Stimulated activated naive B cell treated with anti-CD40 and anti-IgM and Interleukin-4, amounts not matched to agents 10 μg/mL and 1 μg/mL and 100 μg/mL, for 72 hours (primary cell): Measurements from ENCODE around the gene UBE2L5.

Experiments
- ATAC-seq, 2 donors: fragments of 150-1000 bp; cut with Tn5 transposase; replicated peaks; 2 replicates each; pipeline ENCODE4 v1.10.0; 2021; ENCODE audit warnings: moderate library complexity in 1 of 2
- DNase-seq: peaks from one replicate; pipeline ENCODE4 v3.0.0; 2021
- H3K27ac Mint-ChIP-seq: one replicate; pipeline ENCODE4 v1.8.0; 2022; ENCODE audit warnings: mild to moderate bottlenecking, mixed read lengths
- H3K27me3 Mint-ChIP-seq, 2 donors: one replicate each; pipeline ENCODE4 v1.8.0; 2022; ENCODE audit warnings: mixed read lengths in 2 of 2
- H3K36me3 Mint-ChIP-seq, 2 donors: one replicate each; pipeline ENCODE4 v1.8.0; 2022; ENCODE audit warnings: mixed read lengths in 2 of 2, mild to moderate bottlenecking in 1 of 2
- H3K4me1 Mint-ChIP-seq, 2 donors: one replicate each; pipeline ENCODE4 v1.8.0; 2022; ENCODE audit warnings: mixed read lengths in 2 of 2, mild to moderate bottlenecking in 1 of 2
- H3K4me3 Mint-ChIP-seq, 2 donors: one replicate each; pipeline ENCODE4 v1.8.0; 2022; ENCODE audit warnings: mild to moderate bottlenecking in 2 of 2, mixed read lengths in 2 of 2, moderate library complexity in 1 of 2
- H3K9me3 Mint-ChIP-seq, 2 donors: one replicate each; pipeline ENCODE4 v1.8.0; 2022; ENCODE audit warnings: mixed read lengths in 2 of 2, mild to moderate bottlenecking in 1 of 2

Gene UBE2L5

GRCh38 chr13:30415430-30416030 lies 6.8 kb upstream of the UBE2L5 start:
- Mint-ChIP-seq H3K4me1 (peaks cover 27 to 62% of the 10 kb centered on the region in 2 donors), H3K27ac (peak overlapping the region; percentile 84), H3K9me3 (no peaks in the 10 kb centered on the region), H3K36me3 (no peaks in the 10 kb centered on the region), H3K27me3 (no peaks in the 10 kb centered on the region), H3K4me3 (peak overlapping the region; percentile 21 to 46)
- DNase-seq (no peak), ATAC-seq (peak; percentile 82 to 83)

- H3K4me3 Mint-ChIP-seq: no peak overlapping the region
- ATAC-seq (no peak), DNase-seq (no peak)
- no peak overlapping the region for H3K27ac Mint-ChIP-seq
- no peaks in the 10 kb centered on the region for H3K36me3 Mint-ChIP-seq
- no peaks in the 10 kb centered on the region for H3K27me3 Mint-ChIP-seq
- no peaks in the 10 kb centered on the region for H3K9me3 Mint-ChIP-seq
- peaks cover 34 to 70% of the 10 kb centered on the region in 2 donors for H3K4me1 Mint-ChIP-seq
Observed at GRCh38 chr13:30416471-30416870, 5.8 kb upstream of the UBE2L5 start.

GRCh38 chr13:30418075-30418716 lies 4.1 kb upstream of the UBE2L5 start:
- no peaks in the 10 kb centered on the region for H3K9me3 Mint-ChIP-seq
- H3K36me3 Mint-ChIP-seq: no peaks in the 10 kb centered on the region
- peaks cover 33 to 63% of the 10 kb centered on the region in 2 donors for H3K4me1 Mint-ChIP-seq
- ATAC-seq: no peak
- DNase-seq: no peak
- H3K27me3 Mint-ChIP-seq: no peaks in the 10 kb centered on the region
- no peak overlapping the region for H3K27ac Mint-ChIP-seq
- no peak overlapping the region for H3K4me3 Mint-ChIP-seq

- H3K27ac Mint-ChIP-seq: no peak overlapping the region
- no peak overlapping the region for H3K4me3 Mint-ChIP-seq
- H3K36me3 Mint-ChIP-seq: no peaks in the 10 kb centered on the region
- no peaks in the 10 kb centered on the region for H3K27me3 Mint-ChIP-seq
- ATAC-seq: no peak
- no peak for DNase-seq
- peaks cover 29 to 56% of the 10 kb centered on the region in 2 donors for H3K4me1 Mint-ChIP-seq
- H3K9me3 Mint-ChIP-seq: no peaks in the 10 kb centered on the region
Observed at GRCh38 chr13:30418717-30419459, 3.4 kb upstream of the UBE2L5 start.

DNA sequence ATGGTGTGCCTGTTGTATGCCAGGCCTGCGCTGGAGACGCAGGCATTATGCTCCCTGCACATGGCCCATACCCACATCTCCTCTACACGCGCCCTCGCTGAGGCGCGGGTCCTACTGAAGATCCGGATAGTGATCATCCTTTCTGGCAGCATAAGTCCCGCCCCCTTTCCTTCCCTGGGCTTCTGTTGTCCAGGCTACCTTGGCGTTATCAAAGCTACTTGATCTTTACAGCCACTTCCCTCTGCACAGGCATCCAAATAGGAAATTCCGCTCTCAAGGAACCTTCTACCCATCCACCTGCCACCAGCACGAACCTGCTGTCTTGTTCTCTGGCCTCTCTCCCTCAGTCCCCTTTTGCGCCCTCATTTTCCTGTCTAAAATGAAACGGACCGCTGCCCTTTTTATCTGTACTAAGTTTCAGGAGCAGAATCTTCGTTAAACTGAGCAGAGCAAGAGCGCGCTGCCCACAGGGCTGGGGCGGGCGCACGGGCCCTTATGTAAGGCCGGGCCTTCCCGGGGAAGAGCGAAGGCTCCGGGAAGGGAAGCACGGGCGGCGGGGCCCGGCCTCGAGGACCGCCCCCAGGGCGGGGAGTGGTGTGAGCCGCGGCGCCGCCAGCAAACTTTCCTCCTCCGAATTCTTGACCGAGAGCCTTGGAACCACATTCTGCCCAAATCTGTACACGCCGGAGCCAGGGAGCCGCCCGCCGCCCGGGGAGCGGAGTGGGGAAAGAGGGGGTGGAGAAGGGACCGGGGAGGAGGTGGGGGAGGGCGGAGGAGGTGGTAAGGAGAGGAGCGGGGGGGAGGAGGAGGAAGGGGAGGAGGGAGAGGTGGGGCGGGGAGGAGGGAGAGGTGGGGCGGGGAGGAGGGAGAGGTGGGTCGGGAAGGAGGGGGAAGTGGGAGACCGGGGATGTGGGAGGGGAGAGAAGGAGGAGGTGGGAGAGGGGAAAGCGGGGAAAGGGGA lies 920 bp upstream of the UBE2L5 start:
- Mint-ChIP-seq H3K9me3 (no peaks in the 10 kb centered on the region), H3K4me1 (peaks cover 14 to 31% of the 10 kb centered on the region in 2 donors), H3K27me3 (no peaks in the 10 kb centered on the region), H3K4me3 (peak overlapping the region; percentile 84 to 86), H3K27ac (peak overlapping the region; percentile 72), H3K36me3 (no peaks in the 10 kb centered on the region)
- DNase-seq: peak; percentile 20
- peak; percentile 32 to 33 for ATAC-seq

GRCh38 chr13:30423891-30424290 lies 1.6 kb downstream of the UBE2L5 start:
- no peak overlapping the region for H3K4me3 Mint-ChIP-seq
- peaks cover 11 to 21% of the 10 kb centered on the region in 2 donors for H3K4me1 Mint-ChIP-seq
- no peaks in the 10 kb centered on the region for H3K27me3 Mint-ChIP-seq

DNA sequence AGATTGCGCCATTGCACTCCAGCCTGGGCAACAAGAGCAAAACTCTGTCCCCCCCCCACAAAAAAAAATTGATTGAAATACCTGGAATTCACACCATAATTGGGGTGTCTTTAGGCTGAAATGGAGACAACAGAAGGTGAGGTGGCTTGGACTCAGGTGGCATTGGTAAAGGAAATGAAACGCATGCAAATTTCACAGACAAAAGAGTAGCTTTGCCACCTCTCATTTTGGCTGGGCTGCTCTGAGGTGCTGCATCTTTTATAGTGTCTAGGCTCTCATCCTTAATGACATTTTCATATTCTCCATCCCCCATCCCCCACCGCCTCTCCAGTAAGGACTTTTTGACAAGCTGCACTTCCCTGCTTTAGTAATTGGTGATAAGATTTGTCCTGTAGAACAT lies 6.9 kb downstream of the UBE2L5 start:
- Mint-ChIP-seq H3K9me3 (no peaks in the 10 kb centered on the region), H3K4me1 (peaks cover 13 to 27% of the 10 kb centered on the region in 2 donors), H3K36me3 (no peaks in the 10 kb centered on the region), H3K27ac (no peak overlapping the region), H3K4me3 (no peak overlapping the region), H3K27me3 (no peaks in the 10 kb centered on the region)
- ATAC-seq (no peak), DNase-seq (no peak)

More at GRCh38 chr13:30423891-30424290, 1.6 kb downstream of the UBE2L5 start:
- no peak for ATAC-seq
- no peaks in the 10 kb centered on the region for H3K9me3 Mint-ChIP-seq
- no peaks in the 10 kb centered on the region for H3K36me3 Mint-ChIP-seq
- no peak overlapping the region for H3K27ac Mint-ChIP-seq
- DNase-seq: no peak

GRCh38 chr13:30429721-30430694 lies 7.7 kb downstream of the UBE2L5 start:
- no peaks in the 10 kb centered on the region for H3K9me3 Mint-ChIP-seq
- no peaks in the 10 kb centered on the region for H3K36me3 Mint-ChIP-seq
- peak; percentile 97 to 98 for ATAC-seq
- peaks cover 13 to 27% of the 10 kb centered on the region in 2 donors for H3K4me1 Mint-ChIP-seq
- no peak for DNase-seq
- peak overlapping the region; percentile 82 for H3K27ac Mint-ChIP-seq
- H3K4me3 Mint-ChIP-seq: peak overlapping the region; percentile 49 to 71
- H3K27me3 Mint-ChIP-seq: no peaks in the 10 kb centered on the region

DNA sequence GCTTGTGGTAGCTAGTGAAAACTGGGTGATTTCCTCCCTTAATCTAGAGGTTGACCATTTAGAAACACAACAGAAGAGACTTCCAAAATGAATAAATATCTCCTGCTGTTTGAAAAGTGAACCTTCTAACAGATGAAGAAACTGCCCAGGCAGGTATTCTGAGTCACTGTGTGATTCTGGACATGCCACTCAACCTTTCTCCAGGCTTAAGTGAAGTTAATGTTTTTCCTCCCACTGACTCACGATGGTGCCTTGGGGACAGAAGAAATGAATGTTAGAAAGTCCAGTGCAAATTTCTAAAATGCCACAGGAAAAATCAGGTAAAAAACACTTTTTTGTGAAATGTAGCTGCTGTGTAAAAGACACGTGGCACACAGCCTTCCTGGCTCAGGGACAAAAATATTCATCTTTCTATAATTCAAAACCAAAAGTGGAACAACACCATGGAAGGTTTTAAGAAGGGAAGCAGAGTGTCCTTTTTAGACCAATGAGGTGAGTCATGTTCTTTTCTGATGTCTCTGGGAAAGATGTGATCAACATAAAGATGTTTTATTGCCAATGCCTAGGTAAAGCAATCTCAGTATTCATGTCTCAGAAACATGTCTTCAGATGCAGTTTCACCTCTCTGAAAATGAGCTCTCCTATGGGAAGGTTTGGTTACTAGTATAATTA lies 9.1 kb downstream of the UBE2L5 start:
- ATAC-seq (peak; percentile 41 to 42), DNase-seq (no peak)
- H3K9me3 Mint-ChIP-seq: no peaks in the 10 kb centered on the region
- H3K4me1 Mint-ChIP-seq: peaks cover 13 to 27% of the 10 kb centered on the region in 2 donors
- H3K27ac Mint-ChIP-seq: peak overlapping the region; percentile 47
- no peaks in the 10 kb centered on the region for H3K36me3 Mint-ChIP-seq
- peak overlapping the region in 1 of 2 donors; percentile 3 for H3K4me3 Mint-ChIP-seq
- H3K27me3 Mint-ChIP-seq: no peaks in the 10 kb centered on the region

GRCh38 chr13:30435911-30436451 lies 13.7 kb downstream of the UBE2L5 start:
- H3K27me3 Mint-ChIP-seq: no peaks in the 10 kb centered on the region
- H3K9me3 Mint-ChIP-seq: no peaks in the 10 kb centered on the region
- H3K4me1 Mint-ChIP-seq: peaks cover 9 to 28% of the 10 kb centered on the region in 2 donors
- ATAC-seq (no peak), DNase-seq (no peak)
- H3K36me3 Mint-ChIP-seq: peaks cover 0 to 4% of the 10 kb centered on the region in 2 donors
- H3K27ac Mint-ChIP-seq: no peak overlapping the region
- H3K4me3 Mint-ChIP-seq: no peak overlapping the region

DNA sequence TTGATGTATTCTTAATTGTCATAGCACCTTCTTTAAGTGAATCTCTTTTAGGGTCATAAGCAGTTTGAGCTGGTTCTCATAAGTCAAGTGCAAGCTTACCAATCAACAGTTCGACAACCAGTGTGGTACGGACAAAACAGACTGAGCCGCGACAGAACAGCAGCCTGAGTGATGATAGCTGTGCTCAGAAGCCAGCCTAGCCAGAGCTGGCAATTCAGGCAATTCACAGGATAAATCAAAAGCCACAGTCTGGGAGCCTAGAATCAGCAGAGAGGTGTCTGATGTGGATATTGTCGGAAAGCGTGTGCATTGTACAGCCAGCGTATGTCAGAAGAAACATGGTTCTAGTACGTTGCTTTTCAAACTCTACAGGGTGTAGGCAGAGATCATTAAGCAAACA lies 14.9 kb downstream of the UBE2L5 start:
- H3K27ac Mint-ChIP-seq: no peak overlapping the region
- ATAC-seq: no peak
- peaks cover 8 to 21% of the 10 kb centered on the region in 2 donors for H3K4me1 Mint-ChIP-seq
- no peak for DNase-seq
- H3K36me3 Mint-ChIP-seq: peaks cover 0 to 4% of the 10 kb centered on the region in 2 donors
- no peaks in the 10 kb centered on the region for H3K27me3 Mint-ChIP-seq
- no peaks in the 10 kb centered on the region for H3K9me3 Mint-ChIP-seq
- H3K4me3 Mint-ChIP-seq: no peak overlapping the region

DNA sequence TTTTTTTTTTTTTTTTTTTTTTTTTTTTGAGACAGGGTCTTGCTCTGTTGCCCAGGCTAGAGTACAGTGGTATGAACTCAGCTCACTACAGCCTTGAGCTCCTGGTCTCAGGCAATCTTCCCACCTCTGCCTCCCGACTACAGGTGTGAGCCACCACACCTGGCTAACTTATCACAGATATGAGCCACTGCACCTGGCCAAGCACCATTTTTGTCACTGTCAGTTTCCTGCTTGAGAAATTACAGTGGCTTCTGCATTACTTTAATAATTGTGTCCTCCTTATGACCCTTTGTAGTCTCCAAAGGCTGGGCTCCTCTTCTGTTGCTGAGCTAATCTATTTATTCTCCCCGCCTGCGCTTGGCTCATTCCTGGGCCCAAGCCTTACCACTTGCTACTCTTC lies 16.0 kb downstream of the UBE2L5 start:
- ATAC-seq: no peak

More for the DNA sequence above, 16.0 kb downstream of the UBE2L5 start:
- H3K4me3 Mint-ChIP-seq: no peak overlapping the region
- no peaks in the 10 kb centered on the region for H3K9me3 Mint-ChIP-seq
- no peak overlapping the region for H3K27ac Mint-ChIP-seq
- peaks cover 11 to 27% of the 10 kb centered on the region in 2 donors for H3K4me1 Mint-ChIP-seq
- H3K27me3 Mint-ChIP-seq: no peaks in the 10 kb centered on the region
- peaks cover 0 to 5% of the 10 kb centered on the region in 2 donors for H3K36me3 Mint-ChIP-seq
- no peak for DNase-seq
